ENCODE results near the gene PNPLA8.

The PNPLA8 gene

GRCh38 chr7:108463613-108464012, 62.3 kb downstream of the PNPLA8 start:
- Histone ChIP-seq H3K36me3 (ENCODE audit: control insufficient read depth, insufficient read depth, low read length) (no peaks in the 10 kb centered on the region), H3K9me3 (ENCODE audit: control insufficient read depth, insufficient read depth, low read length) (no peaks in the 10 kb centered on the region), H3K4me3 (ENCODE audit: low read depth, low read length) (no peak overlapping the region), H3K27me3 (ENCODE audit: control insufficient read depth, insufficient read depth, low read length) (peaks cover 7% of the 10 kb centered on the region), H3K4me1 (ENCODE audit: control insufficient read depth, insufficient read depth, low read length) (no peaks in the 10 kb centered on the region), H3K9ac (ENCODE audit: low read depth, low read length) (no peak overlapping the region)

DNA sequence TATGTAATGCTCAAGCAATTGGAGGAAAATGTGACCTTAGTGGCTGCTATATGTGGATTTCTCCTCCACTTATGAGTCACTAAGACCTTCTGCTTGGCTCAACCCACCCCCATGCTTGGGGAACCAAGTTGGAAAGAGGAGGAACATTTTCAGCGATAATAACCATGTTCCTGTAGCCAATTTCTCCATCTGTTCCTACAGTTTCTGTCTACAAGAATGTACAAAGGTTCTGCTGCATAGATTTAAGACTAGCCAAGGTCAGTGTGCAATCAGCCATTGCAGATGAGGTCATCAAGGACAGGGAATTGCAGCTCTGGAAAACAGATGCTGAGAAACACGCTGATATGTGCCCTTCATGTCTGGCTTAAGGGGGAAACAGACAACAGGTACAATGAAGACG, 64.1 kb downstream of the PNPLA8 start:
- peaks cover 3% of the 10 kb centered on the region for H3K4me1 ChIP-seq (ENCODE audit: control insufficient read depth, insufficient read depth, low read length)
- no peaks in the 10 kb centered on the region for H3K9me3 ChIP-seq (ENCODE audit: control insufficient read depth, insufficient read depth, low read length)
- peaks cover 25% of the 10 kb centered on the region for H3K27me3 ChIP-seq (ENCODE audit: control insufficient read depth, insufficient read depth, low read length)

GRCh38 chr7:108460964-108461363, 65.0 kb downstream of the PNPLA8 start:
- no peaks in the 10 kb centered on the region for H3K9me3 ChIP-seq (ENCODE audit: control insufficient read depth, insufficient read depth, low read length)
- H3K4me1 ChIP-seq (ENCODE audit: control insufficient read depth, insufficient read depth, low read length), result peaks cover 3% of the 10 kb centered on the region
- H3K27me3 ChIP-seq (ENCODE audit: control insufficient read depth, insufficient read depth, low read length), result peaks cover 25% of the 10 kb centered on the region
- H3K36me3 ChIP-seq (ENCODE audit: control insufficient read depth, insufficient read depth, low read length), result no peaks in the 10 kb centered on the region
- no peak overlapping the region for H3K9ac ChIP-seq (ENCODE audit: low read depth, low read length)
- H3K4me3 ChIP-seq (ENCODE audit: low read depth, low read length), result no peak overlapping the region

More for the DNA sequence above, 64.1 kb downstream of the PNPLA8 start:
- no peak overlapping the region for H3K4me3 ChIP-seq (ENCODE audit: low read depth, low read length)
- no peak overlapping the region for H3K9ac ChIP-seq (ENCODE audit: low read depth, low read length)
- H3K36me3 ChIP-seq (ENCODE audit: control insufficient read depth, insufficient read depth, low read length), result no peaks in the 10 kb centered on the region

- Histone ChIP-seq H3K4me1 (ENCODE audit: control insufficient read depth, insufficient read depth, low read length) (peaks cover 3% of the 10 kb centered on the region), H3K36me3 (ENCODE audit: control insufficient read depth, insufficient read depth, low read length) (no peaks in the 10 kb centered on the region), H3K27me3 (ENCODE audit: control insufficient read depth, insufficient read depth, low read length) (peaks cover 25% of the 10 kb centered on the region), H3K9me3 (ENCODE audit: control insufficient read depth, insufficient read depth, low read length) (no peaks in the 10 kb centered on the region), H3K9ac (ENCODE audit: low read depth, low read length) (no peak overlapping the region), H3K4me3 (ENCODE audit: low read depth, low read length) (no peak overlapping the region)
Measured at GRCh38 chr7:108459922-108460551, 65.9 kb downstream of the PNPLA8 start.

- no peak overlapping the region for H3K9ac ChIP-seq (ENCODE audit: low read depth, low read length)
- H3K4me3 ChIP-seq (ENCODE audit: low read depth, low read length), result no peak overlapping the region
- H3K27me3 ChIP-seq (ENCODE audit: control insufficient read depth, insufficient read depth, low read length), result peaks cover 44% of the 10 kb centered on the region
Measured at GRCh38 chr7:108457871-108458270, 68.1 kb downstream of the PNPLA8 start.

DNA sequence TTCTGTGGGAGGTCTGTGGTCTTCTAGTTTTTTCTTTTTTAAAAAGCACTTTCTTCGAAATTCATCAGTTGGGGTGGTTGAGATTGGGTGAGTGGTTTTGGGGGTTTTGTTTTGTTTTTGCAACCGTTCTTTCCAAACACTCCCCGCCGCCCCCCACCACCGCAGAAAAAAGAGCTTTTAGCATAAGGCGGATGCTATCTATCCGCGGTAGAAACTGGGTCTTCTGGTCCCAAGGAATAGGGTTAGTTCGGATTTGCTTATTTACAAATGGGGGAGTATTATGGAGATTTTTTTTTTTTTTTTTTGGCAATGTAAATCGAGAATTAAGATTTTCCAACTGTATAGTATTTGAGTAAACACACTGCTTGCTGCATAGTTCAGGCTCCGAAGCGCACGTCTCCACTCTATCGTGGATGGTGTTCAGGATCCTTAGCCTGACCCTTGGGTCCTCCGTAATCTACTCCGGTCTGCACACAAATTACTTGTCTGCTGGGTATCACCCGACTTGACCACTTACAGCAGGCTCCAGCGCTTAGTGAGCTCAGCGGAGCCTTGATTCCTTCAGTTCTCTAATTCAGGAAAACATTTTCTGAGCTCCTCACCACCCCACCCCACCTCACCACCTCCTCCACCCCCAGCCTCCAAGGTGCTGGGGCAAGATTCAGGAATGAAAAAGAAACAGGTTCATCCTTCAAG, 68.9 kb downstream of the PNPLA8 start:
- Histone ChIP-seq H3K36me3 (ENCODE audit: control insufficient read depth, insufficient read depth, low read length) (no peaks in the 10 kb centered on the region), H3K9ac (ENCODE audit: low read depth, low read length) (no peak overlapping the region), H3K4me1 (ENCODE audit: control insufficient read depth, insufficient read depth, low read length) (peaks cover 9% of the 10 kb centered on the region), H3K9me3 (ENCODE audit: control insufficient read depth, insufficient read depth, low read length) (no peaks in the 10 kb centered on the region), H3K27me3 (ENCODE audit: control insufficient read depth, insufficient read depth, low read length) (peaks cover 45% of the 10 kb centered on the region), H3K4me3 (ENCODE audit: low read depth, low read length) (peak overlapping the region; percentile 64)

More at GRCh38 chr7:108457871-108458270, 68.1 kb downstream of the PNPLA8 start:
- Histone ChIP-seq H3K9me3 (ENCODE audit: control insufficient read depth, insufficient read depth, low read length) (no peaks in the 10 kb centered on the region), H3K36me3 (ENCODE audit: control insufficient read depth, insufficient read depth, low read length) (no peaks in the 10 kb centered on the region), H3K4me1 (ENCODE audit: control insufficient read depth, insufficient read depth, low read length) (peaks cover 9% of the 10 kb centered on the region)

DNA sequence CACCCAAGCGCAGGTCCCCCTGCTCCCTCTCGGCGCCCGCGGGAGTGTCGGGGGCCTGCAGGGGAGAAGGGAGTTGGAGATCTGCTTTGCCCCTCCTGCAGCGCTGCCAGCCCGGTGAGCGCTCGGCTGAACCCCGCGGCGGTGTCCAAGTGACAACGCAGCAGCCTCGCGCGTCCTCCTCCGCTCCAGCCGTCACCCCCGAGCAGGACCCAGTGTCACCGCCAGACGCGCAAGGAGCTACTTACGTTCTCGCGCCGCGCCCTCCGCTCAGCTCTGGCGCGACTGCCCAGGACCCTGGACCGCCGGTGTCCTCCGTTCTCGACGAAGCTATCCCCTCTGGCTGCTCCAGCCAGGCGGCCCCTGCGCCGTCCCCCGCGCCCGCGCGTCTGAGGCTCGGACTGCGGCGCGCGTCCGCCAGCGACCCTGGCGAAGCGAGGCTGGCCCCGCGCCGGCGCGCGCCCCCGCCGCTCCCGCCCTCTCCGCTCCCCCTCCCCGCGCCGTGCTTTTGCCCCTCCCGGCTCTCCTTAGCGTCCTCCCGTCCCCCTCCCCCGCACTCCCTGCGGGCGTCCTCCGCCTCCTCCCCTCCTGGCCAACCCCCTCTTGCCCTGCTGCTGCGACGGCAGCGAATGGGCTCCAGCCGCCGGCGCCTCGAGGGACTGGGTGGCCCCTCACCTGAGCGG, 69.8 kb downstream of the PNPLA8 start, which contains the start of gene NRCAM:
TSS of gene NRCAM (minus strand) at position 439 of the 680 bp plus-strand sequence. CDS start 216,372 bp downstream, outside the sequence.
- Histone ChIP-seq H3K9ac (ENCODE audit: low read depth, low read length) (no peak within 1 kb of the TSS), H3K9me3 (ENCODE audit: control insufficient read depth, insufficient read depth, low read length) (no peaks in the 10 kb centered on the region), H3K36me3 (ENCODE audit: control insufficient read depth, insufficient read depth, low read length) (no peaks in the 10 kb centered on the region), H3K4me3 (ENCODE audit: low read depth, low read length) (peak within 1 kb of the TSS; percentile 84), H3K4me1 (ENCODE audit: control insufficient read depth, insufficient read depth, low read length) (peaks cover 9% of the 10 kb centered on the region), H3K27me3 (ENCODE audit: control insufficient read depth, insufficient read depth, low read length) (peaks cover 45% of the 10 kb centered on the region)

GRCh38 chr7:108455551-108455997, 70.4 kb downstream of the PNPLA8 start:
- H3K27me3 ChIP-seq (ENCODE audit: control insufficient read depth, insufficient read depth, low read length), result peaks cover 45% of the 10 kb centered on the region

GRCh38 chr7:108454674-108455550, 71.0 kb downstream of the PNPLA8 start:
- H3K4me3 ChIP-seq (ENCODE audit: low read depth, low read length), result peak overlapping the region; percentile 84
- H3K9ac ChIP-seq (ENCODE audit: low read depth, low read length), result no peak overlapping the region
- peaks cover 9% of the 10 kb centered on the region for H3K4me1 ChIP-seq (ENCODE audit: control insufficient read depth, insufficient read depth, low read length)
- no peaks in the 10 kb centered on the region for H3K36me3 ChIP-seq (ENCODE audit: control insufficient read depth, insufficient read depth, low read length)
- H3K27me3 ChIP-seq (ENCODE audit: control insufficient read depth, insufficient read depth, low read length), result peaks cover 45% of the 10 kb centered on the region
- no peaks in the 10 kb centered on the region for H3K9me3 ChIP-seq (ENCODE audit: control insufficient read depth, insufficient read depth, low read length)

More at GRCh38 chr7:108455551-108455997, 70.4 kb downstream of the PNPLA8 start:
- Histone ChIP-seq H3K4me3 (ENCODE audit: low read depth, low read length) (peak overlapping the region; percentile 84), H3K9me3 (ENCODE audit: control insufficient read depth, insufficient read depth, low read length) (no peaks in the 10 kb centered on the region), H3K9ac (ENCODE audit: low read depth, low read length) (no peak overlapping the region), H3K4me1 (ENCODE audit: control insufficient read depth, insufficient read depth, low read length) (peaks cover 9% of the 10 kb centered on the region), H3K36me3 (ENCODE audit: control insufficient read depth, insufficient read depth, low read length) (no peaks in the 10 kb centered on the region)

DNA sequence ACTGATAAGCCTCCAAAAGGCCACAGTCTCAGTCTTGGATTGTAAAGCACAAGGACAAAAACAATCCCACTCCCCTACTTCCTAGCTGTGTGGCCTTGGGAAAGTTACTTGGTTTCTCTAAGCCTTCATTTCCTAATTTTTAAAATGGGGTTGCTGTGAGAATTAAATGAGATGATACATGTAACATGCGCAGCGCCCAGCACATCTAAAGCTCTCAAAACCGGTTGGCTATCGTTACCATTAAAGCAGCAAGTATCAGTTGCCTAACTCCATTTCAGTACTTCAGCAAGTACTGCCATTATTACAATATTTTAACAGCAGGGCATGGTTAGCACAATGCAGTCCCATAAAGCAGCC, 71.6 kb downstream of the PNPLA8 start:
- peaks cover 41% of the 10 kb centered on the region for H3K27me3 ChIP-seq (ENCODE audit: control insufficient read depth, insufficient read depth, low read length)
- H3K36me3 ChIP-seq (ENCODE audit: control insufficient read depth, insufficient read depth, low read length), result no peaks in the 10 kb centered on the region
- no peaks in the 10 kb centered on the region for H3K9me3 ChIP-seq (ENCODE audit: control insufficient read depth, insufficient read depth, low read length)
- peak overlapping the region; percentile 84 for H3K4me3 ChIP-seq (ENCODE audit: low read depth, low read length)
- peaks cover 12% of the 10 kb centered on the region for H3K4me1 ChIP-seq (ENCODE audit: control insufficient read depth, insufficient read depth, low read length)
- H3K9ac ChIP-seq (ENCODE audit: low read depth, low read length), result no peak overlapping the region

- Histone ChIP-seq H3K36me3 (ENCODE audit: control insufficient read depth, insufficient read depth, low read length) (no peaks in the 10 kb centered on the region), H3K9ac (ENCODE audit: low read depth, low read length) (no peak overlapping the region), H3K9me3 (ENCODE audit: control insufficient read depth, insufficient read depth, low read length) (no peaks in the 10 kb centered on the region), H3K4me3 (ENCODE audit: low read depth, low read length) (no peak overlapping the region), H3K27me3 (ENCODE audit: control insufficient read depth, insufficient read depth, low read length) (peaks cover 35% of the 10 kb centered on the region), H3K4me1 (ENCODE audit: control insufficient read depth, insufficient read depth, low read length) (peaks cover 19% of the 10 kb centered on the region)
Measured at GRCh38 chr7:108453320-108453719, 72.6 kb downstream of the PNPLA8 start.

Measured in iPS-15b (cell line).